Psoas muscle (tissue), 8 donors: ENCODE data around the gene EEF1G. TPM values are rescaled to one million over a fixed set of nuclear protein-coding genes. Genes with fewer than 3 reads are reported as not detected.

Experiments used
- ATAC-seq, 4 donors: fragments of 200-7000 bp; cut with Tn5 transposase; one replicate each; pipeline ENCODE4 v1.9.1; 2020; ENCODE audit warnings: moderate library complexity in 3 of 4, mild to moderate bottlenecking in 2 of 4
- DNase-seq, 2 donors: peaks; one replicate each; pipeline ENCODE4 v3.0.0-alpha.2; 2020
- H3K27ac ChIP-seq: fragments of 200-600 bp; one replicate; pipeline ENCODE4 v1.8.0; 2022
- H3K27me3 ChIP-seq, 3 donors: fragments of 200-600 bp in 1 of 3; one replicate each; pipeline versions ENCODE4 v1.6.1 to v1.8.0; 2013 to 2022; ENCODE audit warnings: low read length in 2 of 3, mild to moderate bottlenecking in 2 of 3, moderate library complexity in 1 of 3; ENCODE audit not compliant: insufficient read depth in 3 of 3
- H3K36me3 ChIP-seq, 2 donors: fragments of 200-600 bp in 1 of 2; one replicate each; pipeline versions ENCODE4 v1.6.1 to v1.8.0; 2013 to 2022; ENCODE audit warnings: low read depth in 1 of 2, mild to moderate bottlenecking in 1 of 2, moderate library complexity in 1 of 2; ENCODE audit not compliant: insufficient read depth in 1 of 2
- H3K4me1 ChIP-seq: fragments of 200-600 bp; one replicate; pipeline ENCODE4 v1.8.0; 2022
- H3K4me3 ChIP-seq: fragments of 200-600 bp; one replicate; pipeline ENCODE4 v1.8.0; 2022; ENCODE audit warnings: mild to moderate bottlenecking
- H3K9me3 ChIP-seq: fragments of 200-600 bp; one replicate; pipeline ENCODE4 v1.8.0; 2022
- CTCF ChIP-seq: fragments of 200-600 bp; IDR thresholded peaks from one replicate; pipeline ENCODE4 v1.8.0; 2022; ENCODE audit warnings: antibody characterized with exemption
- WGBS, 3 donors: extraction: QIAGEN DNeasy Blood & Tissue Kit; methylation state at CpG; one replicate each; pipeline versions ENCODE4 v1.1.6 to v1.1.7; 2013; 5-methylcytosine and 5-hydroxymethylcytosine counted together
- intact Hi-C, 2 donors: fragments of 100-400 bp; cut with DNase I; formaldehyde crosslinking; loops; one replicate each; pipeline versions ENCODE4 v1.11.0 to v1.14.2; 2022
- polyA plus RNA-seq, 3 donors: library from polyadenylated mRNA; stranded (reverse); fragments of 200-250 nt; gene quantifications; one replicate each; pipeline ENCODE4 v1.2.3, GENCODE V29; 2013
- total RNA-seq, 4 donors: library from RNA; stranded (reverse); fragmentation: NEBNext Ultra II Directional in 2 of 4; extraction: Animal tissue kit (Norgen Biotek cat#: 25700) in 2 of 4; gene quantifications; one replicate each; pipeline versions ENCODE4 v1.2.1 to v1.2.4, GENCODE V29; 2021 to 2023
- donor health status: healthy with polysubstance abuse.
- donor health status: DM: no; HTN: no; CAD: no; lungs with moderate emphysema.
- donor health status: Bipolar disorder and iron deficiency.
- donor health status: healthy.
- donor health status: DM: yes; HTN: yes; CAD: no.
- donor health status: DM: no; HTN: no; CAD: no.
- donor health status: DM: no; HTN: no; CAD: no.
- donor health status: DM: yes; HTN: yes; CAD: no.

Gene EEF1G
- total and polyA plus RNA-seq, 7 donors = 1,137 to 2,356 (median 1,690) TPM

- intact Hi-C loops = loop anchor here in 1 of 2 donors (5.0 kb wide), 1 partner anchor 40 kb away; the partner anchor contains the start of gene INTS5
- TF ChIP-seq CTCF = no peak
Measured at GRCh38 chr11:62611705-62612365, 38.1 kb upstream of the EEF1G start.

GRCh38 chr11:62610814-62611704 lies 37.4 kb upstream of the EEF1G start:
- 73 to 78% (median 76%) methylated on average over 26 to 28 of the region's 28 CpGs for WGBS, 3 donors
- H3K27ac ChIP-seq = peak overlapping the region; percentile 94
- intact Hi-C loops = loop anchor here in 1 of 2 donors (5.0 kb wide), 1 partner anchor 41 kb away; the partner anchor contains the start of gene INTS5
- H3K4me1 ChIP-seq = peaks cover 12% of the 10 kb centered on the region
- DNase-seq (no peak), ATAC-seq (no peak)
- H3K4me3 ChIP-seq = peak overlapping the region; percentile 82
- H3K36me3 ChIP-seq = peaks cover 0 to 40% of the 10 kb centered on the region in 2 donors
- H3K9me3 ChIP-seq = no peaks in the 10 kb centered on the region
- no peaks in the 10 kb centered on the region for H3K27me3 ChIP-seq
- TF ChIP-seq CTCF = no peak

More at GRCh38 chr11:62611705-62612365, 38.1 kb upstream of the EEF1G start:
- H3K27me3 ChIP-seq = no peaks in the 10 kb centered on the region
- peak in 2 of 4 donors; percentile 10 to 15 for ATAC-seq
- peak overlapping the region; percentile 82 for H3K4me3 ChIP-seq
- WGBS, 3 donors = 1 to 6% (median 4%) methylated on average over 34 of the region's 34 CpGs
- DNase-seq = peak; percentile 60 to 76
- H3K4me1 ChIP-seq = peaks cover 12% of the 10 kb centered on the region
- H3K27ac ChIP-seq = peak overlapping the region; percentile 94
- H3K9me3 ChIP-seq = no peaks in the 10 kb centered on the region
- peaks cover 0 to 40% of the 10 kb centered on the region in 2 donors for H3K36me3 ChIP-seq

GRCh38 chr11:62610403-62610802 lies 36.7 kb upstream of the EEF1G start:
- ATAC-seq (no peak), DNase-seq (no peak)
- Histone ChIP-seq H3K27me3 (no peaks in the 10 kb centered on the region), H3K4me1 (peaks cover 12% of the 10 kb centered on the region), H3K4me3 (no peak overlapping the region), H3K9me3 (no peaks in the 10 kb centered on the region), H3K36me3 (peaks cover 0 to 40% of the 10 kb centered on the region in 2 donors), H3K27ac (no peak overlapping the region)
- no peak for TF ChIP-seq CTCF
- intact Hi-C loops = loop anchor here in 1 of 2 donors (5.0 kb wide), 1 partner anchor 42 kb away; the partner anchor contains the start of gene INTS5
- 84 to 94% (median 86%) methylated on average over 6 of the region's 6 CpGs for WGBS, 3 donors

GRCh38 chr11:62608776-62609175 lies 35.1 kb upstream of the EEF1G start:
- Histone ChIP-seq H3K4me1 (peaks cover 12% of the 10 kb centered on the region), H3K36me3 (peaks cover 0 to 37% of the 10 kb centered on the region in 2 donors), H3K27ac (no peak overlapping the region), H3K27me3 (no peaks in the 10 kb centered on the region), H3K4me3 (no peak overlapping the region), H3K9me3 (no peaks in the 10 kb centered on the region)
- intact Hi-C loops = no loop called here
- 92 to 94% (median 92%) methylated on average over 12 of the region's 12 CpGs for WGBS, 3 donors
- no peak for DNase-seq
- TF ChIP-seq CTCF = no peak
- no peak for ATAC-seq
